ENCODE results near the gene HORMAD2.
"Not testable (repeated sequence)": the region's sequence is repeated elsewhere in the genome, so short reads cannot be mapped to it uniquely, and the experiment has no call there.

HORMAD2 gene

GRCh38 chr22:30056015-30056414, 24.2 kb upstream of the HORMAD2 start:
- peak; percentile 53 for DNase-seq (ENCODE audit: low spot score)

DNA sequence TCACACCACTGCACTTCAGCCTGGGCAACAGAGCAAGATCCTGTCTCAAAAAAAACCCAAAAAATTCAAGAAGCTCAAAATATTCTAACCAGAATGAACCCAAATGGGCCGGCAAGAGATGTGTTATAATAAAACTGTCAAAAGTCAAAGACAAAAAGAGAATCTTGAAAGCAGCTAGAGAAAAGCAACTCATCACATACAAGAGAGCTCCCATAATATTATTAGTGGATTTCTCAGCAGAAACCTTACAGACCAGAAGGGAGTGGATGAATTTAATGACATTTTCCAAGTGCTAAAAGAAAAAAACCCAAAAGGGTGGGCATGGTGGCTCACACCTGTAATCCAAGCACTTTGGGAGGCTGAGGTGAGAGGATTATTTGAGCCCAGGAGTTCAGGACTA, 22.9 kb upstream of the HORMAD2 start:
- no peak for DNase-seq (ENCODE audit: low spot score)

DNA sequence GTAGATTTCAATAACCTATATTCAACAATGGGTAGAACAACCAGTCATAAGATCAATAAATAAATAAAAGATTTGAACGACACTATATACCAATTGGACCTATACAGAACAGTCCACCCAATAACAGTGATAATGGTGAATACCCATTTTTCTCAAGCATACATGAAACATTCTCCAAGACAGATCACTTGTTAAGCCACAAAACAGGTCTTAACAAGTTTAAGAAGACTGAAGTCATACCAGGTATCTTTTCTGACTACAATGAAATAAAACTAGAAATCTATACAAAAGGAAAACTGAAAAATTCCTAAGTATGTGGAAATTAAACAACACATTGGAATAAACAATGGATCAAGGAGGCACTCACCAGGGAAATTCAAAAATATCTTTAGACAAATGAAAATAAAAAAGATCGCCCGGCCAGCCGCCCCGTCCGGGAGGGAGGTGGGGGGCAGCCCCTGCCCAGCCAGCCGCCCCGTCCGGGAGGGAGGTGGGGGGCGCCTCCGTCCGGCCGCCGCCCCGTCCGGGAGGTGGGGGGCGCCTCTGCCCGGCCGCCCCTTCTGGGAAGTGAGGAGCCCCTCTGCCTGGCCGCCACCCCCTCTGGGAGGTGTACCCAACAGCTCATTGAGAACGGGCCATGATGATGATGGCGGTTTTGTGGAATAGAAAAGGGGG, 20.8 kb upstream of the HORMAD2 start:
- not testable (repeated sequence) for DNase-seq (ENCODE audit: low spot score)

GRCh38 chr22:30061094-30061493, 19.2 kb upstream of the HORMAD2 start:
- DNase-seq (ENCODE audit: low spot score): not testable (repeated sequence)

GRCh38 chr22:30062259-30062658, 18.0 kb upstream of the HORMAD2 start:
- no peak for DNase-seq (ENCODE audit: low spot score)

- no peak for DNase-seq (ENCODE audit: low spot score)
Observed at GRCh38 chr22:30062950-30063349, 17.3 kb upstream of the HORMAD2 start.

DNA sequence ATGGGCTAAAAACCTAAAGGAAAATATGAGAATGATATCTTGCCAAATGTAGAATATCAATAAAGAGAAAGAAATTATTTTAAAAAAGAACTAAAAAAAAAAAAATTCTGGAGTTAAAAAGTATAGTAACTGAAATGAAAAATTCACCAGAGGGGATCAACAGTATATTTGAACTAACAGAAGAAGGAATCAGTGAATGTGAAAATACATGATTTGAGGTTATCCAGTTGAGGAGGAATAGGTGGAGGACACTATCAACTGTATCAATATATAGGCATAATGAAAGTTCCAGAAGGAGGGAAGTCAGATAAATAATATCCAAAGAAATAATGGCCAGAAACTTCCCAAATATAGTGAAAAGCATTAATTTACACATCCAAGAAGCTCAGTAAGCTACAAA, 16.1 kb upstream of the HORMAD2 start:
- DNase-seq (ENCODE audit: low spot score): no peak

- no peak for DNase-seq (ENCODE audit: low spot score)
Observed at GRCh38 chr22:30073743-30074142, 6.5 kb upstream of the HORMAD2 start.

- DNase-seq (ENCODE audit: low spot score): no peak
Observed at GRCh38 chr22:30074147-30074546, 6.1 kb upstream of the HORMAD2 start.

DNA sequence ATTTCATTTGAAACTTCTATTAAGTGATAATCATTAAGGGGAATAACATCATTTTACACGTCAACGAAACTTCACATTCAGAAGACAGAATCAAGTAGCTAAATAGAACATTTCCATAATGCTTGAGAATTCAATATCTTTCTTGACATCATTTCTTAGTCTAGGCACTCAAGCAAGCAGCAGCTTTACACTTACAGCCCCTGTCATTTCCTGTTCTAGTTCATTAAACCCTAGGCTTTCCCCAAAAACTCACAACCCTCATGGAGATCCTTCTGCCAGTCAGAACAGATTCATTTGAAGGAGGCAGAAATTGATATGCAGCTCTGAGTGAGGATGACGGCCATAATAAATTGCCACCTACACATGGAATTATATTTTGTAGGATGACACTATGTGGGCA, 5.3 kb upstream of the HORMAD2 start:
- no peak for DNase-seq (ENCODE audit: low spot score)

DNA sequence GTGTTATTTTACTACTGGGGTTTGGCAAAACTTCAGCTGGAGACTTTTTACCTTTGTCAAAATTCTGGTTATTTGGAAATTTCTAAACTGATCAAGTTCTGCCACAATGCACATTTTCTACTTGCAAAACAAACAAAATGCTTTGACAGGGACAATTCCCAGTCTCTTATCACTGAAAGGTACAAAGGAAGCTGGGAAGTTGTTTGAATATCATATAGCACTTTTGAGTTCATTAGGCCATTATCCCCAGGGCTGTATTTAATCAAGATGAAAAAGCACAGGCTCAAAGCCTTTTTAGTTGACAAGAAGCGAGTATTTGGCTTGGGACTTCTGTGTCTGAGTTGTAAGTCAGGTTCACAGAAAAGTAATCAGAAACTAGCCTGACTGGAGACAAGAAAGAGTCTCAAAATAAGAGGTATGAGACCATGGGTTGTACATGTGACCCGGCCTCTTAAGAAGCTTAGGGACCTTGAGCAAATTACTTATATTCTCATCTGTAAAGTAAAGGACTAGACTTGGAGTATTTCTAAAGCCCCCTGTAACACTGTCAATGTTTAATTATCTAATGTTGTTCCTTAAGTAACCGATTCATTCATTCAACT, 2.9 kb upstream of the HORMAD2 start:
- no peak for DNase-seq (ENCODE audit: low spot score)

GRCh38 chr22:30078320-30079311, 1.6 kb upstream of the HORMAD2 start:
- no peak for DNase-seq (ENCODE audit: low spot score)

GRCh38 chr22:30080805-30081204, 541 bp downstream of the HORMAD2 start:
- DNase-seq (ENCODE audit: low spot score): no peak

DNA sequence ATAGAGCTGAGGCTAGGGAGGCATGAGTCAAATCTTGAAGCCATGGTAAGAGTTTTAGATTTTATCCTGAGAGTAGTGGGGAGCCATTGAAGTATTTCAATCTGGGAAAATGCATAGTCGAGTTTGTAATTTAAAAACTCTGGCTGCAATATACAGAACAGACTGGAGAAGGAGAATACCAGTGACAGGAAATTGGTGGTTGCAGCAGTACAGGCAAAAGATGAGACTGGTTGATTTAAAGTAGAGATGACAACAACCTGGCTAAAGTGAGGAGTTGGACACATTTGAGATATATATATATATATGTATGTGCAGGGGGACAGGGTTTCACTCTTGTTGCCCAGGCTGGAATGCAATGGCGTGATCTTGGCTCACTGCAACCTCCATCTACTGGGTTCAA, 6.2 kb downstream of the HORMAD2 start:
- no peak for DNase-seq (ENCODE audit: low spot score)

GRCh38 chr22:30087037-30087436, 6.8 kb downstream of the HORMAD2 start:
- peak; percentile 21 for DNase-seq (ENCODE audit: low spot score)

DNA sequence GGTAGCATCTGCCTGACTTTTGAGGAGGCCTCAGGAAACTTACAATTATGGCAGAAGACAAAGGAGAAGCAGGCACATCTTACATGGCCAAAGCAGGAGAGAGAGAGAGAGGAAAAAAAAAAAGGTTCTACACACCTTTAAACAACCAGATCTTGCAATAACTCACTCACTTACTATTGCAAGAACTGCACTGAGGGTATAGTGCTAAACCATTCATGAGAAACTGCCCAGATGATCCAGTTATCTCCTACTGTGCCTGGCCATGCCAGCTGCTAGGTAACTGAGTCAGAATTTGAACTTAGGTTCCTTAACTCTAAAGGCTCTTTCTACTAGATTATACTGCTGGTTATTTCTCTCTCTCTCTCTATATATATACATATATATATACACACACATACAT, 7.3 kb downstream of the HORMAD2 start:
- no peak for DNase-seq (ENCODE audit: low spot score)

DNA sequence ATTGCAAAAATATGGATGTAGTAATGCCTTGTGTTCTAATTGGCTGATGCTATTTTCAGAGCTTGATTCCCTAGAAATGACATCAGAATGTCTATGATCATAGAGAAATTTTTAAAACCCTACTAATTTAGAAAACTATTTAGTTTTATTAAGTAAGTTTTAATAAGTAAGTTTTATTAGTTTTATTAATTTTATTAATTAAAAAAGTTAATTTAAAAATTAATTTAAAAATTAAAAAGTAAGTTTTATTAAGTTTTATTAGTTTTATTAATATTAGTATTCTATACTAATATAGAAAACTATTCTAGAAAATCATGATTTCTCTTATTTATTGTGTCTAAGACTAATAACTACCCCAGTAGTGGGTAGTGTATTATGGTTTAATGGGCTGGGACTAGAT, 8.2 kb downstream of the HORMAD2 start:
- DNase-seq (ENCODE audit: low spot score): no peak

GRCh38 chr22:30089655-30089974, 9.4 kb downstream of the HORMAD2 start:
- no peak for DNase-seq (ENCODE audit: low spot score)

DNA sequence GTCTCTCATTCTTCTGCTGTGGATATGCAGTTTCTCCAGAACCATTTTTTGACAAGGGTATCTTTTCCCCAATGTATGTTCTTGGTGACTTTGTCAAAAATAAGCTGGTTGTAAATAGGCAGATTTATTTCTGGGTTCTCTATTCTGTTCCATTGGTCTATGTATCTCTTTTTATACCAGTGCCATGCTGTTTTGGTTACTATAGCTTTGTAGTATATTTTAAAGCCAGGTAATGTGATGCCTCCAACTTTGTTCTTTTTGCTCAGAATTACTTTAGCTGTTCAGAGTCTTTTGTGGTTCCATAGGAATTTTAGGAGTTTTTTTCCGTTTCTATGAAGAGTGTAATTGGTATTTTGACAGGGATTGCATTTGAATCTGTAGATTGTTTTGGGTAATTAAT, 12.4 kb downstream of the HORMAD2 start:
- no peak for DNase-seq (ENCODE audit: low spot score)

- DNase-seq (ENCODE audit: low spot score): no peak
Observed at GRCh38 chr22:30094804-30095203, 14.5 kb downstream of the HORMAD2 start.

GRCh38 chr22:30097861-30098260, 17.6 kb downstream of the HORMAD2 start:
- no peak for DNase-seq (ENCODE audit: low spot score)

GRCh38 chr22:30100770-30101169, 20.5 kb downstream of the HORMAD2 start:
- DNase-seq (ENCODE audit: low spot score): not testable (repeated sequence)

Data from AG20443 (cell line).